Testis (tissue), 3 donors: ENCODE results near the gene ARID1B. TPM values are rescaled to one million over a fixed set of nuclear protein-coding genes. Genes with fewer than 3 reads are reported as not detected.

Experiments used
- DNase-seq: peaks from one replicate; pipeline ENCODE4 v3.0.0-alpha.2; 2019
- H3K27ac ChIP-seq, 2 donors: fragments of 200-600 bp; sonication (generic); one replicate each; pipeline ENCODE4 v1.5.1; 2019
- H3K27me3 ChIP-seq: fragments of 200-600 bp; sonication (generic); one replicate; pipeline ENCODE4 v1.5.1; 2019
- H3K36me3 ChIP-seq: fragments of 200-600 bp; sonication (generic); one replicate; pipeline ENCODE4 v1.5.1; 2017; ENCODE audit warnings: low read depth; ENCODE audit errors: missing control alignments
- H3K4me1 ChIP-seq: fragments of 200-600 bp; sonication (generic); one replicate; pipeline ENCODE4 v1.5.1; 2019
- H3K4me3 ChIP-seq, 2 donors: fragments of 200-600 bp; sonication (generic); one replicate each; pipeline ENCODE4 v1.5.1; 2017 to 2019
- H3K9me3 ChIP-seq: fragments of 200-600 bp; sonication (generic); one replicate; pipeline ENCODE4 v1.5.1; 2017
- CTCF ChIP-seq, 3 experiments: fragments of 450-650 bp in 2 of 3; fragments of 200-600 bp in 1 of 3; sonication (generic) in 1 of 3; IDR thresholded peaks; one replicate each; pipeline ENCODE4 v1.5.1; 2016 to 2019; ENCODE audit warnings: antibody characterized with exemption in 3 of 3, mild to moderate bottlenecking in 2 of 3, moderate library complexity in 1 of 3
- POLR2A ChIP-seq: fragments of 450-650 bp; IDR thresholded peaks from one replicate; pipeline ENCODE4 v1.6.1; 2017; ENCODE audit warnings: antibody characterized with exemption, mild to moderate bottlenecking, moderate library complexity
- WGBS, 2 donors: methylation state at CpG; one replicate each; pipeline ENCODE4 v1.1.5; 2018; 5-methylcytosine and 5-hydroxymethylcytosine counted together
- intact Hi-C: fragments of 100-400 bp; cut with DNase I; formaldehyde crosslinking; loops from one replicate; pipeline ENCODE4 v1.15.1; 2023; ENCODE audit warnings: low total_unique reads
- polyA plus RNA-seq: library from polyadenylated mRNA; stranded (reverse); fragments of 350-450 nt; fragmentation: Illumina TruSeq; extraction: RNeasy Lipid Tissue Mini Kit (QIAGEN cat#74804); gene quantifications from one replicate; pipeline ENCODE4 v1.2.3, GENCODE V29; 2014; ENCODE audit warnings: low read depth, low replicate concordance; ENCODE audit not compliant: insufficient read depth
- total RNA-seq, 2 donors: library from RNA; depleted of rRNA; stranded (reverse); fragments of >200 nt; gene quantifications; one replicate each; pipeline ENCODE4 v1.2.3, GENCODE V29; 2016

Gene ARID1B
- total and polyA plus RNA-seq, 3 donors from 2014 or later = 26.2 to 126 (median 103) TPM

DNA sequence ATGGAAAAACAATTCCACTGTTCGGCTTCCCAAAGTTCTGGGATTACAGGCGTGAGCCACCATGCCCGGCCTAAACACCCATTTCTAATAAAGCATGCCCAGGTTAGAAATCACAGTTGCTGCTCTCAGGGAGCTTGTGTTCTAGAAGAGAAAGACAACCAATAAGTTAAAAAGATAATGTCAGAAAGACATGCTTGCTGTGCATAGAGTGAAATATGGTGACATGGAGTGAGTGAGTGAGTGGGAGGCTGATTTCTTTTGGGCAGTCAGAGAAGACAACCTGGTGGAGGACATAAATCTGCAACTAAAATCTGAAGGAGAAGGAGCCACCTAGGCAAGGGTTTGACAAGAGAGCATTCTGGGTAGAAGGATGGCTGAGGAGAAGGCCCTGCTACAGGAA is 222.6 kb downstream of the ARID1B start:
- TF ChIP-seq CTCF (IDR thresholded peaks at IDR 0.05) (no peak), POLR2A (no peak)
- Histone ChIP-seq H3K4me3 (no peak overlapping the region), H3K27ac (no peak overlapping the region), H3K9me3 (no peaks in the 10 kb centered on the region), H3K4me1 (no peaks in the 10 kb centered on the region), H3K36me3 (no peaks in the 10 kb centered on the region), H3K27me3 (no peaks in the 10 kb centered on the region)
- DNase-seq = no peak
- intact Hi-C loops = no loop called here
- WGBS, 2 donors = 91 to 98% methylated on average over 3 of the region's 3 CpGs

DNA sequence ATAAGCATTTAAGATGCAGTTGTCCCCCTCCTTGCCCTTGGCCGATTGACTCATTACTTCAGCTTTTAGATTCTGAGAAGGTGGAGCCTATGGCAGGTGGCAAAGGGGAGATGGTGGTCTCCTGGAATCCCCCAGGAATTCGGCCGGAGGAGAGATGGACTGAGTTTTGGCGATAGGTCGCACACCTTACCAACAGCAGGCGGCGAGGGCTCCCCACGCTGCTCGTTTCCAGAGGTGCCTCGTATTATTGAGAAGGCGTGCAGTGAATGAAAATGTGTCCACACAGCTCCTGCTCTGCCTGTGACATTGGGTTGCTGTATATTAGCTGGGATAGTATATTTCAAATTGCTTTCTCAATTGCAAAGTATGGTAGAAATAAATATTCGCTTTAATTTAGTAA is 224.5 kb downstream of the ARID1B start:
- no peak overlapping the region for H3K4me3 ChIP-seq
- no peaks in the 10 kb centered on the region for H3K9me3 ChIP-seq
- H3K4me1 ChIP-seq = no peaks in the 10 kb centered on the region
- no peaks in the 10 kb centered on the region for H3K27me3 ChIP-seq
- TF ChIP-seq POLR2A (no peak), CTCF (IDR thresholded peaks at IDR 0.05) (no peak)
- no peak for DNase-seq
- no peak overlapping the region for H3K27ac ChIP-seq
- no peaks in the 10 kb centered on the region for H3K36me3 ChIP-seq
- intact Hi-C loops = no loop called here
- 94 to 96% methylated on average over 12 of the region's 12 CpGs for WGBS, 2 donors

DNA sequence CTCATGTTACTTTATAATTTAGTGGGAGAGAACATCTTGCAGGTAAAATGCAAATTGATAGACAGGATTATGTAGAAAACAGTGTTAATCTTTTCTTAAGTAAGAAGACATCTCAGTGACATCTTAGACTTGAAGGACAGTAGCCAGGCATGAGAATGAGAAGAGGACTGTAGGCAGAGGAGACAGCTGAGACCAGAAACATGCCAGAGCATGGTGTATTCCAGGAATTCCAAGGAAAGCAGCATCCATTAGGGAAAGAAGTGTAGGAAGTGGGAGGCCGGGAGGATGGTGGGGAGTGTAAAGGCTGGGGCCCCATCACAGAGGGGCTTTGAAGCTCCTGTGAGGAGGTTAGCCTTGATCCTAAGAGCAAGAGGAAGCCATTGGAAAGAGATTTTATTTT is 225.6 kb downstream of the ARID1B start:
- 97 to 100% methylated on average over 1 of the region's 1 CpG for WGBS, 2 donors
- Histone ChIP-seq H3K27ac (no peak overlapping the region), H3K9me3 (no peaks in the 10 kb centered on the region), H3K4me3 (no peak overlapping the region), H3K36me3 (no peaks in the 10 kb centered on the region), H3K4me1 (no peaks in the 10 kb centered on the region), H3K27me3 (no peaks in the 10 kb centered on the region)
- TF ChIP-seq POLR2A = no peak
- TF ChIP-seq CTCF (IDR thresholded peaks at IDR 0.05) = no peak
- intact Hi-C loops = no loop called here
- no peak for DNase-seq

DNA sequence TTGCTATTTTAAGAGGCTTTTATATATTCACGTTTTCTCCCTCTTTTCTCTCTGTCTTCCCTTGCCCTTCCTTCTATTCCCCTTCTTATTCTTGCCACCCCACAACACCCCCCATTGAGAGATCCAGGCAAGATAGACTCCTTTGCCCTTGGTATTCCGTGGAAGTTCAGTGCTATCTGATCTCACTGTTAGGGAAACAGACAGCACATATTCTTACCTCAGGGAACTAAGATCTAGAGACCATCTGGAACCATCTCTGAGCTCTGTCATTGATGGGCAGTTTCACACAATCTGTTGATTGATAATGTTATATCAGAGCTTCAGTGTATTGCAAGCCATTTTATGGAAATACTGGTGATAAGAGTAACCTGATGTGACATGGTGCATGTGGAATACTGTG is 228.8 kb downstream of the ARID1B start:
- no peaks in the 10 kb centered on the region for H3K36me3 ChIP-seq
- H3K27me3 ChIP-seq = no peaks in the 10 kb centered on the region
- no peak for TF ChIP-seq CTCF (IDR thresholded peaks at IDR 0.05)
- TF ChIP-seq POLR2A = no peak
- no peaks in the 10 kb centered on the region for H3K9me3 ChIP-seq
- H3K4me3 ChIP-seq = no peak overlapping the region
- intact Hi-C loops = no loop called here
- DNase-seq = no peak
- WGBS, 2 donors = 49 to 64% methylated on average over 2 of the region's 2 CpGs
- no peaks in the 10 kb centered on the region for H3K4me1 ChIP-seq
- no peak overlapping the region for H3K27ac ChIP-seq

DNA sequence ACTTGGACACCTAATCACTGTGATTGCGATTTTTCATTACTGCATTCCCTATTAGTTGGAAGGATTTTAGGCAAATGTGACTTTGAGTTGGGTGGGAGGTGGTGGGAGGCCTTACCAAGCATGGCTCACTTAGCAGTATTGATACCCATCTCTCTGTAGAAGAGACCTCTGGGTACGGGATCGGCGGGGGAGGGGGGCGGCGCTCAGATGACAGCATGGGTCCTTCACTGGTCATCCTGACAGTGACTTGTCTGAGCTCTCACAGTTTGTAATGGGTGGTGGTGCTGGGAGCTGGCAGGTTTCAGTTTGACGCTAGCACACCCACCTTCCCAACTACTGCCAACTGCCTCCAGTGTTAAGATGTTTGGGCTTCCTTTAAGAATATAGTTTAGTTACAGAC is 231.4 kb downstream of the ARID1B start:
- intact Hi-C loops = no loop called here
- no peak for DNase-seq
- Histone ChIP-seq H3K36me3 (no peaks in the 10 kb centered on the region), H3K9me3 (no peaks in the 10 kb centered on the region), H3K4me3 (no peak overlapping the region), H3K4me1 (no peaks in the 10 kb centered on the region), H3K27ac (no peak overlapping the region), H3K27me3 (no peaks in the 10 kb centered on the region)
- TF ChIP-seq CTCF (IDR thresholded peaks at IDR 0.05) = no peak
- no peak for TF ChIP-seq POLR2A
- 90 to 91% methylated on average over 7 of the region's 7 CpGs for WGBS, 2 donors
